Mesothelial cell of epicardium (in vitro differentiated cells): ENCODE data around the gene GPR62. TPM values are rescaled to one million over a fixed set of nuclear protein-coding genes. Genes with fewer than 3 reads are reported as not detected.

Source experiments
- DNase-seq, 2 experiments: peaks; one replicate each; pipeline ENCODE4 v3.0.0; 2021; ENCODE audit warnings: low spot score in 2 of 2; ENCODE audit not compliant: unreplicated experiment in 2 of 2
- H3K27ac Mint-ChIP-seq: 2 replicates; pipeline ENCODE4 v1.8.0; 2021; ENCODE audit warnings: mixed read lengths
- H3K27me3 Mint-ChIP-seq: 2 replicates; pipeline ENCODE4 v1.8.0; 2021; ENCODE audit warnings: low read depth, mixed read lengths
- H3K36me3 Mint-ChIP-seq: 2 replicates; pipeline ENCODE4 v1.8.0; 2021; ENCODE audit warnings: mixed read lengths
- H3K4me1 Mint-ChIP-seq: 2 replicates; pipeline ENCODE4 v1.8.0; 2021; ENCODE audit warnings: mixed read lengths
- H3K4me3 Mint-ChIP-seq: 2 replicates; pipeline ENCODE4 v1.8.0; 2021; ENCODE audit warnings: mild to moderate bottlenecking, moderate library complexity, mixed read lengths
- H3K9me3 Mint-ChIP-seq: 2 replicates; pipeline ENCODE4 v1.8.0; 2021; ENCODE audit warnings: mixed read lengths
- total RNA-seq: library from RNA; stranded (reverse); gene quantifications from 3 replicates; pipeline ENCODE4 v1.2.1, GENCODE V29; 2021
- TF ChIP-seq, protein P1 (sequence below): fragments of 200-600 bp; sonication (generic); IDR thresholded peaks from one replicate; pipeline ENCODE4 v1.5.0; 2021; ENCODE audit warnings: antibody characterized with exemption; ENCODE audit not compliant: unreplicated experiment

Gene GPR62, protein sequence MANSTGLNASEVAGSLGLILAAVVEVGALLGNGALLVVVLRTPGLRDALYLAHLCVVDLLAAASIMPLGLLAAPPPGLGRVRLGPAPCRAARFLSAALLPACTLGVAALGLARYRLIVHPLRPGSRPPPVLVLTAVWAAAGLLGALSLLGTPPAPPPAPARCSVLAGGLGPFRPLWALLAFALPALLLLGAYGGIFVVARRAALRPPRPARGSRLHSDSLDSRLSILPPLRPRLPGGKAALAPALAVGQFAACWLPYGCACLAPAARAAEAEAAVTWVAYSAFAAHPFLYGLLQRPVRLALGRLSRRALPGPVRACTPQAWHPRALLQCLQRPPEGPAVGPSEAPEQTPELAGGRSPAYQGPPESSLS
- 0.22 to 0.36 TPM (median 0.33 TPM) in 3 replicates for total RNA-seq

DNA sequence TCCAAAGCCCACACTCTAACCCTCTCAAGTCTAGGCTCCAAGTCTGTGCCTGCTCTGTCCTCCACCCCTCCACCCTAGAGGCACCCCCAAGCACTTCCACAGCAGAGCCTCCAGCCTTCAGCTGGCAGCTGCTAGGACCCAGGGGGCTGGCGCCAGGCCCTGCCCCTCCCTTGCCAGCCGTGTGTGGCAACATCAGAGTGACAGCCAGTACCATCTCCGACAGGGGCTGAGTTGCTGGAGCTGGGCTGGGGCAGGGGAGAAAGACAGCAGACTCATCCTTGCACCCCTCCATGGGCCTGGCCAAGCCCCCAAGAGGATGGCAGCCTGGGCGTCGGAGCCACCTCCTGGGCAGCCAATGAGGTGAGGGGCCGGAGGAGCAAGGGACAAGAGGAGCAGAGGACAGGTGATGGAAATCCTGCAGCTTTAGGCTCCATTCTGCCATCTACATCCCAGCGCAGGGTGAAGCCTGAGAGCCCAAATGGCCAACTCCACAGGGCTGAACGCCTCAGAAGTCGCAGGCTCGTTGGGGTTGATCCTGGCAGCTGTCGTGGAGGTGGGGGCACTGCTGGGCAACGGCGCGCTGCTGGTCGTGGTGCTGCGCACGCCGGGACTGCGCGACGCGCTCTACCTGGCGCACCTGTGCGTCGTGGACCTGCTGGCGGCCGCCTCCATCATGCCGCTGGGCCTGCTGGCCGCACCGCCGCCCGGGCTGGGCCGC lies at the start of gene GPR62:
Gene GPR62, plus strand, starts transcription at position 207 of the 718 bp plus-strand sequence. Its CDS starts 272 bp downstream, at position 479.
- H3K4me3 Mint-ChIP-seq: peak within 1 kb of the TSS; percentile 3
- peaks cover 46% of the 10 kb centered on the region for H3K27me3 Mint-ChIP-seq
- H3K27ac Mint-ChIP-seq: no peak within 1 kb of the TSS

DNA sequence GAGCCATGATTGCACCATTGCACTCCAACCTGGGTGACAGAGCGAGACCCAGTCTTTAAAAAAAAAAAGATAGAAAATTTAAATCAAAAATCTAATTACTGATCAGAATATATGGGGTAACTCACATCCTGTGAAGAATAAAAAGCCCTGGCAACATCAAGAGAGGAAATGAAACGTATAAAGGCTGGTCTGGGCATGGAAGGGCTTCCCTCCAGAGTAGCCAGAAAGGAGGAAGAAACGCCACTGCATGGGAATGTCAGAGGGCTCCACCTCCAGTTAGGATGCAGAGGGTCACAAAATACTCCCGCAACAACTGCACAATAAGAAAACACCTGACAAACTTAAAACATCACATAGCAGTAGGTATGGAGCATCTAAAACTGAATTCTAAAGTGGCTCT lies 47.2 kb upstream of the GPR62 start:
- Mint-ChIP-seq H3K4me1 (no peaks in the 10 kb centered on the region), H3K9me3 (peaks cover 46% of the 10 kb centered on the region), H3K27me3 (peaks cover 2% of the 10 kb centered on the region), H3K36me3 (peaks cover 4% of the 10 kb centered on the region), H3K4me3 (no peak overlapping the region), H3K27ac (no peak overlapping the region)
- DNase-seq: no peak
- TF ChIP-seq, protein P1, sequence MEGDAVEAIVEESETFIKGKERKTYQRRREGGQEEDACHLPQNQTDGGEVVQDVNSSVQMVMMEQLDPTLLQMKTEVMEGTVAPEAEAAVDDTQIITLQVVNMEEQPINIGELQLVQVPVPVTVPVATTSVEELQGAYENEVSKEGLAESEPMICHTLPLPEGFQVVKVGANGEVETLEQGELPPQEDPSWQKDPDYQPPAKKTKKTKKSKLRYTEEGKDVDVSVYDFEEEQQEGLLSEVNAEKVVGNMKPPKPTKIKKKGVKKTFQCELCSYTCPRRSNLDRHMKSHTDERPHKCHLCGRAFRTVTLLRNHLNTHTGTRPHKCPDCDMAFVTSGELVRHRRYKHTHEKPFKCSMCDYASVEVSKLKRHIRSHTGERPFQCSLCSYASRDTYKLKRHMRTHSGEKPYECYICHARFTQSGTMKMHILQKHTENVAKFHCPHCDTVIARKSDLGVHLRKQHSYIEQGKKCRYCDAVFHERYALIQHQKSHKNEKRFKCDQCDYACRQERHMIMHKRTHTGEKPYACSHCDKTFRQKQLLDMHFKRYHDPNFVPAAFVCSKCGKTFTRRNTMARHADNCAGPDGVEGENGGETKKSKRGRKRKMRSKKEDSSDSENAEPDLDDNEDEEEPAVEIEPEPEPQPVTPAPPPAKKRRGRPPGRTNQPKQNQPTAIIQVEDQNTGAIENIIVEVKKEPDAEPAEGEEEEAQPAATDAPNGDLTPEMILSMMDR: no peak

More for the DNA sequence above, at the start of gene GPR62:
- no peak for DNase-seq
- H3K9me3 Mint-ChIP-seq: no peaks in the 10 kb centered on the region
- peaks cover 3% of the 10 kb centered on the region for H3K36me3 Mint-ChIP-seq
- H3K4me1 Mint-ChIP-seq: peaks cover 2% of the 10 kb centered on the region
- TF ChIP-seq, protein P1: no peak

DNA sequence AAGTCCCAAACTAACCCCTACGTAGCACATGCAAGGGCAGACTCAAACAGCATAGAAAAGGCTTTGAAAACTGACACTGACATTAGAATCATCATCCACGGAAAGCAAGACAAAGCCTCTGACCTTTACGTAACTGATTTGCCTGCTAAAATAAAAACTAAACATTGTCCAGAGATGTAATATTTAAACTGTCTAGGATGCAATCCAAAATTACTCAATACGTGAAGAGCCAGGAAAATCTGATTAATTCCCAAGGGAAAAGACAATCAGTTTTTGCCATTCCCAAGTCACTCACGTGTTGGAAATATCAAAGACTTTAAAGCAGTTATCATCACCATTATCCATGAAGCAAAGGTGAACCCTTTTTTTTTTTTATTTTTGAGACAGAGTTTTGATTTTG lies 38.8 kb upstream of the GPR62 start:
- H3K4me1 Mint-ChIP-seq: peaks cover 10% of the 10 kb centered on the region
- H3K4me3 Mint-ChIP-seq: no peak overlapping the region
- peaks cover 17% of the 10 kb centered on the region for H3K27me3 Mint-ChIP-seq
- no peaks in the 10 kb centered on the region for H3K9me3 Mint-ChIP-seq
- no peak overlapping the region for H3K27ac Mint-ChIP-seq
- H3K36me3 Mint-ChIP-seq: no peaks in the 10 kb centered on the region
- no peak for DNase-seq
- TF ChIP-seq, protein P1: no peak

DNA sequence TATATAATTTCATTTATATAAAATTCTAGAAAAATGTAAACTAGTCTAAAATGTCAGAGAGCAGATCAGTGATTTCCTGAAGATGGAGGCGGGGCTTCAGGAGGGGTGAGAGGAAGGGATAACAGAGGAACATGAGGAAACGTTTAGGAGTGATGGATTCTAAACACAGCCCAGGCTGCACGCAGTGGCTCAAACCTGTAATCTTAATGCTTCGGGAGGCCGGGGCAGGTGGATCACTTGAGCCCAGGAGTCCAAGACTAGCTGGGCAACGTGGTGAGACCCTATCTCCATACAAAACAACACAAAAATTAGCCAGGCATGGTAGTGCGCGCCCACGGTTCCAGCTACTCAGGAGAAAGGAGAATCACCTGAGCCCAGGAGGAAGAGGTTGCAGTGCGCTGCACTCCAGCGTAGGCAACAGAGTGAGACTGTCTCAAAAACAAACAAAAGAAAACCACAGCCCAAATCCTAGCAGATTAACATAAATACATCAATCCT lies 34.1 kb upstream of the GPR62 start:
- peak in 1 of 2 experiments; percentile 7 for DNase-seq
- peaks cover 19% of the 10 kb centered on the region for H3K27me3 Mint-ChIP-seq

More for the DNA sequence above, 34.1 kb upstream of the GPR62 start:
- TF ChIP-seq, protein P1: no peak
- Mint-ChIP-seq H3K4me1 (peaks cover 1% of the 10 kb centered on the region), H3K36me3 (no peaks in the 10 kb centered on the region), H3K9me3 (no peaks in the 10 kb centered on the region), H3K27ac (no peak overlapping the region), H3K4me3 (no peak overlapping the region)
